ENCODE data around the gene ABCG4. TPM values are rescaled to one million over a fixed set of nuclear protein-coding genes. Genes with fewer than 3 reads are reported as not detected.

ABCG4 gene
- total and polyA plus RNA-seq, 2 donors from 2014 or later, result 0.25 to 0.52 TPM

DNA sequence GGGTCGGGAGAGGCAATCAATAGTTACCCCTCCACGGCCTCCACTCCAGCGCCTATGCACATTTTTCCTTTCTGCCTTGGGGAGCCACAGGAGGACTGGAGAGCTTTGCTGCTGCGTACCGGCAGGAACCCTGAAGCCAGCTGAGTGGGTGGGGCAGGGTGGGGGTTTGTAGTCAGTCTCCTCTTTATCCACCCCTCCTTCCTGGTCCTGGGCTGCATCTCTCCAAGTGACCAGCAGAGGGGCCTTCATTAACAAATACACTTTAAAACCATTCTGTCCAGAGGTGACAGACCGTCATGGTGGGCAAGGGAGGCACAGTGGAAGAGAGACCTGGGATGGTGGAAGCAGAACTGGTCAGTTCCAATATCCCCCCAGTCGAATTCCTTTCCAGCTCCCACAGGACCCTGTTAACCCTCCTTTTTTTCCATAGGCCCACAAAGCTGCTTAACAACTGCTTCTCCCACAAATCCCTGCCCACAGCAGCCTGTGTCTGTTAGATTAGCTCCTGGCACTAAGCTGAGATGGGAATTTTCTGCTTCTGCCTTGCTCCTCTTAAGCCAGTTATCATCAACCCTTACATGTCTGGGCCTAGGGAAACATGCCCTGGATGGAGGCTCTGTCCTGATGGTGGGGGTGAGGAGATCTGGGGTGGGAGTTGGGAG is 3.9 kb upstream of the ABCG4 start:
- Histone ChIP-seq H3K4me3 (ENCODE audit: low read length in 3 of 3) (no peak overlapping the region), H3K4me1 (ENCODE audit: control insufficient read depth in 2 of 3, insufficient read depth in 2 of 3, low read depth in 1 of 3, low read length in 3 of 3) (peaks cover 0 to 3% (median 0%) of the 10 kb centered on the region in 3 donors), H3K36me3 (ENCODE audit: control insufficient read depth in 2 of 3, insufficient read depth in 3 of 3, low read length in 3 of 3) (no peaks in the 10 kb centered on the region), H3K9ac (ENCODE audit: low read length in 3 of 3) (no peak overlapping the region), H3K27ac (ENCODE audit: low read depth in 2 of 2, low read length in 2 of 2) (no peak overlapping the region), H3K27me3 (ENCODE audit: control insufficient read depth, insufficient read depth, low read length) (peaks cover 2% of the 10 kb centered on the region), H3K9me3 (ENCODE audit: control insufficient read depth in 2 of 3, insufficient read depth in 1 of 3, low read length in 3 of 3) (no peaks in the 10 kb centered on the region)
- no peak for FAIRE-seq
- peak; percentile 61 to 83 (median 76) for DNase-seq
- TF ChIP-seq, protein P1, sequence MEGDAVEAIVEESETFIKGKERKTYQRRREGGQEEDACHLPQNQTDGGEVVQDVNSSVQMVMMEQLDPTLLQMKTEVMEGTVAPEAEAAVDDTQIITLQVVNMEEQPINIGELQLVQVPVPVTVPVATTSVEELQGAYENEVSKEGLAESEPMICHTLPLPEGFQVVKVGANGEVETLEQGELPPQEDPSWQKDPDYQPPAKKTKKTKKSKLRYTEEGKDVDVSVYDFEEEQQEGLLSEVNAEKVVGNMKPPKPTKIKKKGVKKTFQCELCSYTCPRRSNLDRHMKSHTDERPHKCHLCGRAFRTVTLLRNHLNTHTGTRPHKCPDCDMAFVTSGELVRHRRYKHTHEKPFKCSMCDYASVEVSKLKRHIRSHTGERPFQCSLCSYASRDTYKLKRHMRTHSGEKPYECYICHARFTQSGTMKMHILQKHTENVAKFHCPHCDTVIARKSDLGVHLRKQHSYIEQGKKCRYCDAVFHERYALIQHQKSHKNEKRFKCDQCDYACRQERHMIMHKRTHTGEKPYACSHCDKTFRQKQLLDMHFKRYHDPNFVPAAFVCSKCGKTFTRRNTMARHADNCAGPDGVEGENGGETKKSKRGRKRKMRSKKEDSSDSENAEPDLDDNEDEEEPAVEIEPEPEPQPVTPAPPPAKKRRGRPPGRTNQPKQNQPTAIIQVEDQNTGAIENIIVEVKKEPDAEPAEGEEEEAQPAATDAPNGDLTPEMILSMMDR (IDR thresholded peaks at IDR 0.05; ENCODE audit: borderline replicate concordance, extremely low read depth, insufficient read depth), result peak; percentile 78
- intact Hi-C loops (cut with DNase I), result no loop called here

- TF ChIP-seq, protein P1 (IDR thresholded peaks at IDR 0.05; ENCODE audit: borderline replicate concordance, extremely low read depth, insufficient read depth), result no peak
- intact Hi-C loops (cut with DNase I), result no loop called here
- Histone ChIP-seq H3K9me3 (ENCODE audit: control insufficient read depth in 2 of 3, insufficient read depth in 1 of 3, low read length in 3 of 3) (no peaks in the 10 kb centered on the region), H3K27me3 (ENCODE audit: control insufficient read depth, insufficient read depth, low read length) (peaks cover 2% of the 10 kb centered on the region), H3K9ac (ENCODE audit: low read length in 3 of 3) (no peak overlapping the region), H3K4me3 (ENCODE audit: low read length in 3 of 3) (no peak overlapping the region), H3K4me1 (ENCODE audit: control insufficient read depth in 2 of 3, insufficient read depth in 2 of 3, low read depth in 1 of 3, low read length in 3 of 3) (peaks cover 0 to 3% (median 0%) of the 10 kb centered on the region in 3 donors), H3K27ac (ENCODE audit: low read depth in 2 of 2, low read length in 2 of 2) (no peak overlapping the region), H3K36me3 (ENCODE audit: control insufficient read depth in 2 of 3, insufficient read depth in 3 of 3, low read length in 3 of 3) (no peaks in the 10 kb centered on the region)
- FAIRE-seq (no peak), DNase-seq (no peak)
Measured at GRCh38 chr11:119145551-119145950, 3.3 kb upstream of the ABCG4 start.

GRCh38 chr11:119147604-119148333 is 1.1 kb upstream of the ABCG4 start:
- Histone ChIP-seq H3K9me3 (ENCODE audit: control insufficient read depth in 2 of 3, insufficient read depth in 1 of 3, low read length in 3 of 3) (no peaks in the 10 kb centered on the region), H3K4me3 (ENCODE audit: low read length in 3 of 3) (no peak overlapping the region), H3K9ac (ENCODE audit: low read length in 3 of 3) (no peak overlapping the region), H3K27me3 (ENCODE audit: control insufficient read depth, insufficient read depth, low read length) (peaks cover 2% of the 10 kb centered on the region), H3K4me1 (ENCODE audit: control insufficient read depth in 2 of 3, insufficient read depth in 2 of 3, low read depth in 1 of 3, low read length in 3 of 3) (peaks cover 0 to 3% (median 0%) of the 10 kb centered on the region in 3 donors), H3K27ac (ENCODE audit: low read depth in 2 of 2, low read length in 2 of 2) (no peak overlapping the region), H3K36me3 (ENCODE audit: control insufficient read depth in 2 of 3, insufficient read depth in 3 of 3, low read length in 3 of 3) (no peaks in the 10 kb centered on the region)
- intact Hi-C loops (cut with DNase I), result no loop called here
- DNase-seq (no peak), FAIRE-seq (no peak)
- TF ChIP-seq, protein P1 (IDR thresholded peaks at IDR 0.05; ENCODE audit: borderline replicate concordance, extremely low read depth, insufficient read depth), result no peak
